ENCODE data around the gene CDC42BPA. TPM values are rescaled to one million over a fixed set of nuclear protein-coding genes. Genes with fewer than 3 reads are reported as not detected.

Gene CDC42BPA
- total and polyA plus RNA-seq, 2 of the 8 experiments (the other 6 are each of a cell fraction or from before 2014, with no cell fraction given) = 7.1 to 28.5 TPM

- no peak overlapping the region for H4K8ac ChIP-seq (ENCODE audit: extremely low read depth, insufficient read depth, low read length)
- H4K20me1 ChIP-seq (replicated peaks in 1 of 2; ENCODE audit: control insufficient read depth in 1 of 2, insufficient read depth in 2 of 2, low read length in 2 of 2) = no peaks in the 10 kb centered on the region
- no peak overlapping the region for H3K9ac ChIP-seq (replicated peaks in 1 of 4; ENCODE audit: extremely low read depth in 1 of 4, low read depth in 3 of 4, low read length in 3 of 4)
- H2AK5ac ChIP-seq (ENCODE audit: low read depth, low read length) = no peak overlapping the region
- H2BK20ac ChIP-seq (ENCODE audit: low read length) = no peak overlapping the region
- H2BK15ac ChIP-seq (ENCODE audit: low read length) = no peak overlapping the region
- H3K4me2 ChIP-seq (ENCODE audit: insufficient read depth in 1 of 2, low read depth in 2 of 2, low read length in 2 of 2) = no peak overlapping the region
- WGBS, 2 experiments (ENCODE audit: extremely low coverage in 1 of 2, insufficient coverage in 1 of 2, insufficient read length in 1 of 2, insufficient replicate concordance in 2 of 2, low coverage in 1 of 2, low lambda C conversion rate in 2 of 2, missing lambda C conversion rate in 1 of 2) = 91% methylated on average over 2 of the region's 2 CpGs; no CpG with 5 or more reads in 1 of the 2 experiments
- H3K4me1 ChIP-seq (replicated peaks in 1 of 4; ENCODE audit: control insufficient read depth in 3 of 4, insufficient read depth in 4 of 4, low read length in 3 of 4) = no peaks in the 10 kb centered on the region; a peak in 1 of 7 replicates
- H2BK12ac ChIP-seq (ENCODE audit: low read depth, low read length) = no peak overlapping the region
- no peak overlapping the region for H4K91ac ChIP-seq (replicated peaks; ENCODE audit: insufficient read length, low read length)
- no peak overlapping the region for H3K23ac ChIP-seq (ENCODE audit: insufficient read length)
- no peak overlapping the region for H3K56ac ChIP-seq (replicated peaks; ENCODE audit: insufficient read length, low read depth, low read length)
- no peak overlapping the region for H2AFZ ChIP-seq (ENCODE audit: low read length)
- H2BK120ac ChIP-seq (replicated peaks; ENCODE audit: low read depth, low read length) = no peak overlapping the region
- DNase-seq (ENCODE audit: low read depth in 1 of 2, low spot score in 2 of 2) (no peak), FAIRE-seq (no peak)
- H3K79me1 ChIP-seq (ENCODE audit: low read depth, low read length) = no peaks in the 10 kb centered on the region
- H3K4ac ChIP-seq (replicated peaks; ENCODE audit: insufficient read length, low read depth, low read length) = no peak overlapping the region
- H3K4me3 ChIP-seq (ENCODE audit: extremely low read depth in 1 of 4, insufficient read depth in 2 of 4, low read depth in 3 of 4, low read length in 4 of 4) = no peak overlapping the region
- POLR2A ChIA-PET (ENCODE audit: partially characterized antibody) = no interaction called here
- no peak overlapping the region for H3K14ac ChIP-seq (ENCODE audit: insufficient read length)
- H3K18ac ChIP-seq (ENCODE audit: extremely low read depth, low read length) = no peak overlapping the region
- no peaks in the 10 kb centered on the region for H3K9me3 ChIP-seq (ENCODE audit: insufficient read depth in 2 of 2, low read depth in 1 of 2, low read length in 1 of 2)
- no peaks in the 10 kb centered on the region for H3K79me2 ChIP-seq (ENCODE audit: control insufficient read depth in 1 of 2, insufficient read depth in 2 of 2, low read length in 2 of 2)
- H2BK5ac ChIP-seq (ENCODE audit: low read depth, low read length) = no peak overlapping the region
- H3K27me3 ChIP-seq (replicated peaks in 1 of 4; ENCODE audit: control insufficient read depth in 3 of 4, extremely low read depth in 1 of 4, insufficient read depth in 3 of 4, low read length in 3 of 4) = no peaks in the 10 kb centered on the region
- H4K5ac ChIP-seq (ENCODE audit: insufficient read length, low read depth, low read length) = no peak overlapping the region
- H3K36me3 ChIP-seq (ENCODE audit: control insufficient read depth in 2 of 4, insufficient read depth in 4 of 4, low read length in 3 of 4) = peaks cover 0 to 13% (median 4%) of the 10 kb centered on the region in 4 experiments; a peak in 4 of 8 replicates
- H3K27ac ChIP-seq (ENCODE audit: low read depth, low read length) = no peak overlapping the region
- no peaks in the 10 kb centered on the region for H3K23me2 ChIP-seq (ENCODE audit: low read depth, low read length)
- CTCF ChIA-PET (ENCODE audit: partially characterized antibody) = interaction anchor here (1.0 to 1.1 kb wide), 2 partner anchors 31 to 402 kb away, joined by 3 read pairs; no protein-coding TSS in a partner anchor
- TF ChIP-seq ATF3 (IDR thresholded peaks at IDR 0.05; ENCODE audit: insufficient read depth, low read depth, low read length) (no peak), ASH2L (IDR thresholded peaks at IDR 0.05; ENCODE audit: low read length) (no peak), ATF2 (IDR thresholded peaks at IDR 0.05; ENCODE audit: low read length) (no peak), RNF2 (IDR thresholded peaks at IDR 0.05; ENCODE audit: borderline replicate concordance, low read depth, low read length, missing control alignments, poor library complexity, severe bottlenecking) (no peak), KDM1A (IDR thresholded peaks at IDR 0.05; ENCODE audit: borderline replicate concordance, low read length) (no peak), SRF (IDR thresholded peaks at IDR 0.05; ENCODE audit: low read depth, low read length) (no peak), BRCA1 (IDR thresholded peaks at IDR 0.05; ENCODE audit: low read depth, low read length) (no peak), SIRT6 (IDR thresholded peaks at IDR 0.05; ENCODE audit: low read length) (no peak), POLR2A (IDR thresholded peaks at IDR 0.05; ENCODE audit: control extremely low read depth in 1 of 2, low read depth in 2 of 2, low read length in 2 of 2) (no peak)
- TF ChIP-seq, protein P1, sequence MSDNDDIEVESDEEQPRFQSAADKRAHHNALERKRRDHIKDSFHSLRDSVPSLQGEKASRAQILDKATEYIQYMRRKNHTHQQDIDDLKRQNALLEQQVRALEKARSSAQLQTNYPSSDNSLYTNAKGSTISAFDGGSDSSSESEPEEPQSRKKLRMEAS (IDR thresholded peaks at IDR 0.05) = no peak
- TF ChIP-seq, protein P2, sequence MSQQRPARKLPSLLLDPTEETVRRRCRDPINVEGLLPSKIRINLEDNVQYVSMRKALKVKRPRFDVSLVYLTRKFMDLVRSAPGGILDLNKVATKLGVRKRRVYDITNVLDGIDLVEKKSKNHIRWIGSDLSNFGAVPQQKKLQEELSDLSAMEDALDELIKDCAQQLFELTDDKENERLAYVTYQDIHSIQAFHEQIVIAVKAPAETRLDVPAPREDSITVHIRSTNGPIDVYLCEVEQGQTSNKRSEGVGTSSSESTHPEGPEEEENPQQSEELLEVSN (IDR thresholded peaks at IDR 0.05) = no peak
Observed at GRCh38 chr1:227035316-227035715, 283.0 kb downstream of the CDC42BPA start.

Data from H1 (cell line).